HG02884 (cell line): ENCODE data around the gene C9orf50.

Source experiments
- ATAC-seq: cut with Tn5 transposase; IDR thresholded peaks from one replicate; pipeline ENCODE4 v1.9.1; 2021; ENCODE audit warnings: mild to moderate bottlenecking, moderate library complexity; ENCODE audit not compliant: unreplicated experiment

Gene C9orf50

GRCh38 chr9:129611307-129611800, 9.5 kb downstream of the C9orf50 start:
- ATAC-seq = no peak

GRCh38 chr9:129610473-129611306, 10.2 kb downstream of the C9orf50 start:
- no peak for ATAC-seq

GRCh38 chr9:129610213-129610472, 10.8 kb downstream of the C9orf50 start:
- no peak for ATAC-seq

- no peak for ATAC-seq
Measured at GRCh38 chr9:129609486-129610212, 11.3 kb downstream of the C9orf50 start.

GRCh38 chr9:129608561-129609481, 12.1 kb downstream of the C9orf50 start:
- ATAC-seq = no peak

- ATAC-seq = no peak
Measured at GRCh38 chr9:129607027-129607387, 13.9 kb downstream of the C9orf50 start.

GRCh38 chr9:129606161-129607026, 14.5 kb downstream of the C9orf50 start:
- no peak for ATAC-seq

- no peak for ATAC-seq
Measured at GRCh38 chr9:129604766-129605163, 16.1 kb downstream of the C9orf50 start.

- ATAC-seq = no peak
Measured at GRCh38 chr9:129604056-129604765, 16.7 kb downstream of the C9orf50 start.

GRCh38 chr9:129602598-129603415, 18.1 kb downstream of the C9orf50 start:
- ATAC-seq = no peak

- ATAC-seq = no peak
Measured at GRCh38 chr9:129601082-129601674, 19.7 kb downstream of the C9orf50 start.

GRCh38 chr9:129598089-129598596, 22.8 kb downstream of the C9orf50 start:
- no peak for ATAC-seq

GRCh38 chr9:129597355-129598088, 23.4 kb downstream of the C9orf50 start:
- no peak for ATAC-seq

GRCh38 chr9:129596541-129597331, 24.2 kb downstream of the C9orf50 start:
- no peak for ATAC-seq

GRCh38 chr9:129595903-129596540, 24.9 kb downstream of the C9orf50 start:
- no peak for ATAC-seq

GRCh38 chr9:129595311-129595741, 25.6 kb downstream of the C9orf50 start:
- ATAC-seq = no peak
